GM23338 (cell line): ENCODE results near the gene SEC24A. TPM values are rescaled to one million over a fixed set of nuclear protein-coding genes. Genes with fewer than 3 reads are reported as not detected.

Source experiments
- ATAC-seq: fragments of 200-7000 bp; cut with Tn5 transposase; 3 replicates; pipeline ENCODE4 v1.9.1; 2020
- DNase-seq: peaks from one replicate; pipeline ENCODE4 v3.0.0-alpha.2; 2015; ENCODE audit warnings: low spot score
- H2AFZ ChIP-seq: fragments of 200-600 bp; sonication (generic); 2 replicates; pipeline ENCODE4 v1.8.0; 2016; ENCODE audit warnings: antibody characterized with exemption, mild to moderate bottlenecking, moderate library complexity
- H3F3A ChIP-seq: fragments of 200-600 bp; sonication (generic); replicated peaks from 2 replicates; pipeline ENCODE4 v1.8.0; 2017; ENCODE audit warnings: antibody characterized with exemption, mixed run types, low read depth
- H3K27ac ChIP-seq: fragments of 200-600 bp; sonication (generic); 2 replicates; pipeline ENCODE4 v1.6.1; 2016; ENCODE audit warnings: low read depth
- H3K27me3 ChIP-seq: fragments of 200-600 bp; sonication (generic); 2 replicates; pipeline ENCODE4 v1.8.0; 2016; ENCODE audit warnings: mild to moderate bottlenecking, mixed run types, moderate library complexity; ENCODE audit not compliant: insufficient read depth
- H3K36me3 ChIP-seq: fragments of 200-600 bp; sonication (generic); 2 replicates; pipeline ENCODE4 v1.8.0; 2016; ENCODE audit warnings: mild to moderate bottlenecking; ENCODE audit not compliant: insufficient read depth
- H3K4me1 ChIP-seq: fragments of 200-600 bp; sonication (generic); 2 replicates; pipeline ENCODE4 v1.8.0; 2016; ENCODE audit warnings: mild to moderate bottlenecking, moderate library complexity; ENCODE audit not compliant: insufficient read depth
- H3K4me2 ChIP-seq: fragments of 200-600 bp; sonication (generic); 2 replicates; pipeline ENCODE4 v1.7.1; 2017; ENCODE audit warnings: mixed run types
- H3K4me3 ChIP-seq: fragments of 200-600 bp; sonication (generic); 2 replicates; pipeline ENCODE4 v1.6.1; 2016; ENCODE audit warnings: mixed run types
- H3K79me2 ChIP-seq: fragments of 200-600 bp; sonication (generic); replicated peaks from 2 replicates; pipeline ENCODE4 v1.8.0; 2017; ENCODE audit warnings: mild to moderate bottlenecking; ENCODE audit not compliant: insufficient read depth
- H3K9me2 ChIP-seq: fragments of 200-600 bp; sonication (generic); 2 replicates; pipeline ENCODE4 v1.8.0; 2017; ENCODE audit not compliant: insufficient read depth
- H4K20me1 ChIP-seq: fragments of 200-600 bp; sonication (generic); replicated peaks from 2 replicates; pipeline ENCODE4 v1.8.0; 2017; ENCODE audit warnings: mild to moderate bottlenecking; ENCODE audit not compliant: insufficient read depth
- H3K27ac Mint-ChIP-seq: 2 replicates; pipeline ENCODE4 v1.8.0; 2020; ENCODE audit warnings: inconsistent platforms, mild to moderate bottlenecking, moderate library complexity, mixed read lengths
- H3K27me3 Mint-ChIP-seq: 3 replicates; pipeline ENCODE4 v1.8.0; 2022; ENCODE audit warnings: low read depth, mild to moderate bottlenecking, moderate library complexity, mixed read lengths, inconsistent platforms; ENCODE audit not compliant: insufficient read depth, poor library complexity
- H3K36me3 Mint-ChIP-seq: 3 replicates; pipeline ENCODE4 v1.8.0; 2021; ENCODE audit warnings: low read depth, mild to moderate bottlenecking, inconsistent platforms, moderate library complexity, mixed read lengths
- H3K4me1 Mint-ChIP-seq: 3 replicates; pipeline ENCODE4 v1.8.0; 2020; ENCODE audit warnings: mild to moderate bottlenecking, inconsistent platforms, mixed read lengths
- H3K4me3 Mint-ChIP-seq: 3 replicates; pipeline ENCODE4 v1.8.0; 2021; ENCODE audit warnings: moderate library complexity, mild to moderate bottlenecking, inconsistent platforms, mixed read lengths
- H3K9me3 Mint-ChIP-seq: 3 replicates; pipeline ENCODE4 v1.8.0; 2020; ENCODE audit warnings: moderate library complexity, mild to moderate bottlenecking, inconsistent platforms, mixed read lengths
- CREB1 ChIP-seq: fragments of 250-450 bp; sonication (Bioruptor Pico); IDR thresholded peaks from 2 replicates; pipeline ENCODE4 v1.5.0; 2020; ENCODE audit warnings: low read depth, mild to moderate bottlenecking, moderate library complexity
- CTCF ChIP-seq, 2 experiments: fragments of 200-600 bp in 1 of 2; sonication (generic) in 1 of 2; conservative IDR thresholded peaks; 2 replicates each; pipeline versions ENCODE4 v1.5.1 to v1.6.1; 2016 to 2017; ENCODE audit warnings: antibody characterized with exemption in 2 of 2, low read depth in 2 of 2, mild to moderate bottlenecking in 2 of 2, moderate library complexity in 1 of 2
- ETS1 ChIP-seq: IDR thresholded peaks from 2 replicates; pipeline ENCODE4 v1.6.1; 2016; ENCODE audit warnings: antibody characterized with exemption
- EZH2 ChIP-seq: fragments of 200-600 bp; sonication (generic); IDR thresholded peaks from one replicate; pipeline ENCODE4 v1.8.0; 2017; ENCODE audit warnings: antibody characterized with exemption, mild to moderate bottlenecking, low read depth; ENCODE audit not compliant: unreplicated experiment
- EZH2phosphoT487 ChIP-seq: fragments of 200-600 bp; sonication (generic); IDR thresholded peaks from one replicate; pipeline ENCODE4 v1.8.1; 2018; ENCODE audit warnings: antibody characterized with exemption; ENCODE audit not compliant: unreplicated experiment
- JUNB ChIP-seq: IDR thresholded peaks from one replicate; pipeline ENCODE4 v1.6.1; 2016; ENCODE audit warnings: antibody characterized with exemption; ENCODE audit not compliant: unreplicated experiment
- POLR2AphosphoS5 ChIP-seq: IDR thresholded peaks from 2 replicates; pipeline ENCODE4 v1.6.1; 2016; ENCODE audit warnings: antibody characterized with exemption, low read depth
- STAT1 ChIP-seq: IDR thresholded peaks from one replicate; pipeline ENCODE4 v1.6.1; 2016; ENCODE audit warnings: antibody characterized with exemption; ENCODE audit not compliant: unreplicated experiment
- ZNF114 ChIP-seq: fragments of 250-450 bp; sonication (Bioruptor Pico); IDR thresholded peaks from 2 replicates; pipeline ENCODE4 v1.5.0; 2020; ENCODE audit warnings: mild to moderate bottlenecking, moderate library complexity
- ZNF331 ChIP-seq: fragments of 250-450 bp; sonication (Bioruptor Pico); IDR thresholded peaks from 2 replicates; pipeline ENCODE4 v1.5.0; 2020; ENCODE audit warnings: low read depth, mild to moderate bottlenecking, moderate library complexity
- polyA plus RNA-seq: library from polyadenylated mRNA; unstranded; fragments of >200 nt; fragmentation: Nextera tagmentation; extraction: Ambion mirVana; gene quantifications from 2 replicates; pipeline ENCODE4 v1.2.1, GENCODE V29; 2016
- total RNA-seq: library from RNA; depleted of rRNA; stranded (reverse); fragments of >200 nt; shearing (Covaris generic); gene quantifications from 2 replicates; pipeline ENCODE4 v1.2.3, GENCODE V29; 2014
- TF ChIP-seq, protein P1 (sequence below): IDR thresholded peaks from one replicate; pipeline ENCODE4 v1.6.1; 2018; ENCODE audit warnings: antibody characterized with exemption; ENCODE audit not compliant: unreplicated experiment

Gene SEC24A
- total and polyA plus RNA-seq, 2 experiments from 2014 or later: 8.1 to 36.5 TPM

DNA sequence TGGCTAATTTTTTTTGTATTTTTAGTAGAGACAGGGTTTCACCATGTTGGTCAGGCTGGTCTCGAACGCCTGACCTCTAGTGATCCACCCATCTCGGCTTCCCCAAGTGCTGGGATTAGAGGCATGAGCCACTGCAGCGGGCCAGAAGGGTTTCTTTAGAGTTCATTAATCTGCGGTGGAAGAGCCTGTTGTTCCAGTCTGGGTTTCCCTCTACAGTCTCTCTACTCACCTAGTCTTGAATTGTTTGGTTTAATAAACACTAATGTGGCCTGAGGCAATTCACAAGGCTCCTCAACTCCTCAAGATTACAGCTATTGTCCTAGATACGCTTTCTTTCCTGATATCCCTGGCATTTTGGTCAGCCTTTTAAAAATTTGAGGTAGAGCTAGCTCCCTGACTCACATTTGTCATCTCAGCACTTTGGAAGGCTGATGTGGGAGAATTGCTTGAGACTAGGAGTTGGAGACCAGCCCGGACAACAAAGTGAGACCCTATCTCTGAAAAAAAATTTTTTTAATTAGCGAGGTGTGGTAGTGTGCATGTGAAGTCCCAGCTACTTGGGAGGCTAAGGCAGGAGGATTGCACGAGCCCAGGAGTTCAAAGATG, 11.4 kb upstream of the SEC24A start (continued):
- TF ChIP-seq ETS1: no peak

DNA sequence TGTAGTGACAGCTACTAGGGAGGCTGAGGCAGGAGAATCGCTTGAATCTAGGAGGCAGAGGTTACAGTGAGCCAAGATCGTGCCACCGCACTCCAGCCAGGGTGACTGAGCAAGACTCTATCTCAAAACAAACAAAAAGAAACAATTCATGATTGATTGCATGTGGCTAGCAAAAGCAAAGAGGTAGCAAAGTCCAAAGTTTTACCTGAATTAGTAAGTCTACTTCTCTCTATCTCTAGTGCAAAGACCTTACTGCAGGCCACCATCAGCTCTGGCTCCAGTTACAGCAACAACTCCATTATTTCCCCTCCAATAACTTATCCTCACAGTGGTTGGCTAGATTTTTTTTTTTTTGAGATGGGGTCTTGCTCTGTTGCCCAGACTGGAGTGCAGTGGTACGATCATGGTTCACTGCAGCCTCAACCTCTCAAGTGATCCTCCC, 9.8 kb upstream of the SEC24A start:
- H3K27ac ChIP-seq: no peak overlapping the region
- no peak for DNase-seq
- peaks cover 7% of the 10 kb centered on the region for H3K27me3 Mint-ChIP-seq
- H3K36me3 ChIP-seq: no peaks in the 10 kb centered on the region
- H3F3A ChIP-seq: 0 out of 2 replicates have a peak, but pooled peaks cover 2% of the 10 kb centered on the region
- no peak overlapping the region for H2AFZ ChIP-seq
- H3K27ac Mint-ChIP-seq: no peak overlapping the region
- ATAC-seq: no peak
- H3K79me2 ChIP-seq: no peaks in the 10 kb centered on the region
- no peaks in the 10 kb centered on the region for H3K4me1 ChIP-seq
- no peaks in the 10 kb centered on the region for H3K36me3 Mint-ChIP-seq
- no peak overlapping the region for H3K4me2 ChIP-seq
- no peak overlapping the region for H3K4me3 Mint-ChIP-seq
- H3K9me3 Mint-ChIP-seq: no peaks in the 10 kb centered on the region
- H4K20me1 ChIP-seq: no peaks in the 10 kb centered on the region
- no peak overlapping the region for H3K4me3 ChIP-seq
- H3K9me2 ChIP-seq: no peaks in the 10 kb centered on the region
- no peaks in the 10 kb centered on the region for H3K27me3 ChIP-seq
- peaks cover 5% of the 10 kb centered on the region; the same call in 1 of the 3 replicates for H3K4me1 Mint-ChIP-seq
- TF ChIP-seq ZNF114 (no peak), EZH2phosphoT487 (no peak), JUNB (no peak), CREB1 (CRISPR knock-in tag) (no peak), ZNF331 (CRISPR knock-in tag) (no peak), EZH2 (no peak), STAT1 (no peak), ETS1 (no peak), POLR2AphosphoS5 (no peak), CTCF (conservative IDR thresholded peaks at IDR 0.05; ENCODE audit: low read depth in 2 of 2) (no peak)
- TF ChIP-seq, protein P1, sequence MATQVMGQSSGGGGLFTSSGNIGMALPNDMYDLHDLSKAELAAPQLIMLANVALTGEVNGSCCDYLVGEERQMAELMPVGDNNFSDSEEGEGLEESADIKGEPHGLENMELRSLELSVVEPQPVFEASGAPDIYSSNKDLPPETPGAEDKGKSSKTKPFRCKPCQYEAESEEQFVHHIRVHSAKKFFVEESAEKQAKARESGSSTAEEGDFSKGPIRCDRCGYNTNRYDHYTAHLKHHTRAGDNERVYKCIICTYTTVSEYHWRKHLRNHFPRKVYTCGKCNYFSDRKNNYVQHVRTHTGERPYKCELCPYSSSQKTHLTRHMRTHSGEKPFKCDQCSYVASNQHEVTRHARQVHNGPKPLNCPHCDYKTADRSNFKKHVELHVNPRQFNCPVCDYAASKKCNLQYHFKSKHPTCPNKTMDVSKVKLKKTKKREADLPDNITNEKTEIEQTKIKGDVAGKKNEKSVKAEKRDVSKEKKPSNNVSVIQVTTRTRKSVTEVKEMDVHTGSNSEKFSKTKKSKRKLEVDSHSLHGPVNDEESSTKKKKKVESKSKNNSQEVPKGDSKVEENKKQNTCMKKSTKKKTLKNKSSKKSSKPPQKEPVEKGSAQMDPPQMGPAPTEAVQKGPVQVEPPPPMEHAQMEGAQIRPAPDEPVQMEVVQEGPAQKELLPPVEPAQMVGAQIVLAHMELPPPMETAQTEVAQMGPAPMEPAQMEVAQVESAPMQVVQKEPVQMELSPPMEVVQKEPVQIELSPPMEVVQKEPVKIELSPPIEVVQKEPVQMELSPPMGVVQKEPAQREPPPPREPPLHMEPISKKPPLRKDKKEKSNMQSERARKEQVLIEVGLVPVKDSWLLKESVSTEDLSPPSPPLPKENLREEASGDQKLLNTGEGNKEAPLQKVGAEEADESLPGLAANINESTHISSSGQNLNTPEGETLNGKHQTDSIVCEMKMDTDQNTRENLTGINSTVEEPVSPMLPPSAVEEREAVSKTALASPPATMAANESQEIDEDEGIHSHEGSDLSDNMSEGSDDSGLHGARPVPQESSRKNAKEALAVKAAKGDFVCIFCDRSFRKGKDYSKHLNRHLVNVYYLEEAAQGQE: no peak
